Mesothelial cell of epicardium (in vitro differentiated cells): ENCODE measurements around the gene SCN4A. TPM values are rescaled to one million over a fixed set of nuclear protein-coding genes. Genes with fewer than 3 reads are reported as not detected.
"Not testable (repeated sequence)": the region's sequence is repeated elsewhere in the genome, so short reads cannot be mapped to it uniquely, and the experiment has no call there.

Experiments
- DNase-seq, 2 experiments: peaks; one replicate each; pipeline ENCODE4 v3.0.0; 2021; ENCODE audit warnings: low spot score in 2 of 2; ENCODE audit not compliant: unreplicated experiment in 2 of 2
- H3K27ac Mint-ChIP-seq: 2 replicates; pipeline ENCODE4 v1.8.0; 2021; ENCODE audit warnings: mixed read lengths
- H3K27me3 Mint-ChIP-seq: 2 replicates; pipeline ENCODE4 v1.8.0; 2021; ENCODE audit warnings: low read depth, mixed read lengths
- H3K36me3 Mint-ChIP-seq: 2 replicates; pipeline ENCODE4 v1.8.0; 2021; ENCODE audit warnings: mixed read lengths
- H3K4me1 Mint-ChIP-seq: 2 replicates; pipeline ENCODE4 v1.8.0; 2021; ENCODE audit warnings: mixed read lengths
- H3K4me3 Mint-ChIP-seq: 2 replicates; pipeline ENCODE4 v1.8.0; 2021; ENCODE audit warnings: mild to moderate bottlenecking, moderate library complexity, mixed read lengths
- H3K9me3 Mint-ChIP-seq: 2 replicates; pipeline ENCODE4 v1.8.0; 2021; ENCODE audit warnings: mixed read lengths
- CTCF ChIP-seq: fragments of 200-600 bp; sonication (generic); IDR thresholded peaks from one replicate; pipeline ENCODE4 v1.5.0; 2021; ENCODE audit warnings: antibody characterized with exemption; ENCODE audit not compliant: unreplicated experiment
- total RNA-seq: library from RNA; stranded (reverse); gene quantifications from 3 replicates; pipeline ENCODE4 v1.2.1, GENCODE V29; 2021

The SCN4A gene
- total RNA-seq, 1 donor from 2014 or later: 0.51 TPM

DNA sequence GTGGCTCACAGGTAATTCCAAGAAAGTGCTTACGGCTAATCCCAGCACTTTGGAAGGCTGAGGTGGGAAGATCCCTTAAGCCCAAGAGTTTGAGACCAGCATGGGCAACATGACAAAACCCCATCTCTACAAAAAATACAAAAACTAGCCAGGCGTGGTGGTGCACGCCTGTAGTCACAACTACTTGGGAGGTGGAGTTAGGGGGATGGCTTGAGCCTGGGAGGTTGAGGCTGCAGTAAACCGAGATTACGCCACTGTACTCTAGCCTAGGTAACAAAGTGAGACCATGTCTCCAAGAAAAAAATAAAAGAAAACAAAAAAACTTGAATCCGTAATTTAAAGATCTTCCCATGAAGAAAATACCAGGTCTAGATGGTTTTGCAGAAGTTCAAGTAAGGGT is 42.7 kb upstream of the SCN4A start:
- DNase-seq: no peak
- Mint-ChIP-seq H3K4me1 (no peaks in the 10 kb centered on the region), H3K9me3 (peaks cover 5% of the 10 kb centered on the region), H3K27ac (no peak overlapping the region), H3K36me3 (no peaks in the 10 kb centered on the region), H3K27me3 (peaks cover 14% of the 10 kb centered on the region), H3K4me3 (no peak overlapping the region)
- no peak for TF ChIP-seq CTCF

GRCh38 chr17:64009571-64010402 is 37.1 kb upstream of the SCN4A start:
- H3K4me3 Mint-ChIP-seq: no peak overlapping the region
- TF ChIP-seq CTCF: no peak
- no peaks in the 10 kb centered on the region for H3K36me3 Mint-ChIP-seq
- no peak overlapping the region for H3K27ac Mint-ChIP-seq
- DNase-seq: no peak
- peaks cover 9% of the 10 kb centered on the region for H3K4me1 Mint-ChIP-seq
- peaks cover 9% of the 10 kb centered on the region for H3K27me3 Mint-ChIP-seq
- H3K9me3 Mint-ChIP-seq: peaks cover 5% of the 10 kb centered on the region

DNA sequence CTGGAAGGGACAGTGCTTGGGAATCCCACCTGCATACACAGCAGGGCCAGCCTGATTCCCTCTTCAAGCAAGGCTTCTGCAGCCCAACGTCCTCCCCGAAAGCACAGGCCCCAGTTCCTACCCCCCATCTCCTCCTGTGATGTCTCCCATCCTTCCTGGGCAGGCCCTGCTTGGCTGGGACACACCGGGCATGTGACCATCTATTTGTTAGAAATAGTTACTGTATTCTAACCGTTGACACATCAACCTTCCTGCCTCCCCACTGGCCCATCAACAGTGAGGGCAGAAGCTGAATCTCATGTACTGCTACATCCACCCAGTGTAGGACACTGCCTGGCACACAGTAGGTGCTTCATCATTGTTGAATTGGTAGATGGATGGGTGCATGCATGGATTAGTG is 36.1 kb upstream of the SCN4A start:
- Mint-ChIP-seq H3K4me3 (no peak overlapping the region), H3K36me3 (no peaks in the 10 kb centered on the region), H3K9me3 (peaks cover 5% of the 10 kb centered on the region), H3K27me3 (peaks cover 7% of the 10 kb centered on the region), H3K4me1 (peaks cover 9% of the 10 kb centered on the region), H3K27ac (no peak overlapping the region)
- no peak for TF ChIP-seq CTCF
- DNase-seq: no peak

DNA sequence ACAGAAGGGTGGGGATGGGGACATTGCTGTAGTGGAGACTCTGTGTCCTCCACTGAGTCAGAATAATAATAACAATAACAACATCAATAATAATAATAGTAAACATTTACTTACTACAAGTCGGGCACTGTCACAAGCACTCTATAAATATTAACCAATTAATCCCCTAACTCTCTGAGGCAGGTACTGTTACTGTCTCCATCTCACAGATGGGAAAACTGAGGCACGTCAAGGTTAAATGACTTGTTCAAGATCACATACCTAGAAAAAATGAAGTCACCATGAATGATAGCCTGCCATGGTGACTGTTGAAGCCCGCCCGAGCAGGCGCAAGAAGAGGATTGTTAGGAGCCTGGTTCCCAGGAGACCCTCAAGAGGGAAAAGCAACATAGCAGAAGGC is 35.6 kb upstream of the SCN4A start:
- Mint-ChIP-seq H3K9me3 (peaks cover 5% of the 10 kb centered on the region), H3K27me3 (peaks cover 6% of the 10 kb centered on the region), H3K36me3 (no peaks in the 10 kb centered on the region), H3K4me1 (peaks cover 9% of the 10 kb centered on the region), H3K27ac (no peak overlapping the region), H3K4me3 (no peak overlapping the region)
- no peak for DNase-seq
- TF ChIP-seq CTCF: no peak

- Mint-ChIP-seq H3K27ac (no peak overlapping the region), H3K9me3 (peaks cover 5% of the 10 kb centered on the region), H3K4me1 (peaks cover 9% of the 10 kb centered on the region), H3K36me3 (no peaks in the 10 kb centered on the region), H3K4me3 (no peak overlapping the region), H3K27me3 (peaks cover 5% of the 10 kb centered on the region)
- no peak for TF ChIP-seq CTCF
- no peak for DNase-seq
Measured at GRCh38 chr17:64007838-64008282, 35.1 kb upstream of the SCN4A start.

DNA sequence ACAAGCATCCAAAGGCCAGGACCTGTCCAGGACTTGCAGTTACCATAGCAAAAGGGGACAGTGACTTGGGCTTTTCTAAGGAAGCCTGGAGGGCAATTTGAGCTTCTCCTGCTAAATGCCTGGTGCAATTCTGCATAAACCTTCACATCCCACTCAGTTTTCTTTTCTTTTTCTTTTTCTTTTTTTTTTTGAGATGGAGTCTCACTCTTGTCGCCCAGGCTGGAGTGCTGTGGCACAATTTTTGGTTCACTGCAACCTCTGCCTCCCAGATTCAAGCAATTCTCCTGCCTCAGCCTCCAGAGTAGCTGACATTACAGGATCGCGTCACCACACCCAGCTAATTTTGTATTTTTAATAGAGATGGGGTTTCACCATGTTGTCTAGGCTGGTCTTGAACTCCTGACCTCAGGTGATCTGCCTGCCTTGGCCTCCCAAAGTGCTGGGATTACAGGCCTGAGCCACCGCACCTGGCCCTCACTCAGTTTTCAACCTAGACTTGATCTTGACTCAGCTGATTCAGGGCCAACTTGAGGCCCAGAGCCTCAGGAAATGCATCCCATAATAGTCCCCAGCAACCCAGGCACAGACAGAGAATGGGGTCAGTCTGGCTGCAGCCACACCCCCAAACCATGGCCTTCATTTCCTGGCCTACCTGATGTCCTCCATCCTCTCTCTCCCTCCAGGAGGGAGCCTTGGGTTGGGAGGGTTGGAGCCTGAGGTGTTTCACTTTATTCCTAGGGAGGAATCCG is 34.5 kb upstream of the SCN4A start:
- H3K9me3 Mint-ChIP-seq, DNase-seq, H3K4me1 Mint-ChIP-seq, H3K36me3 Mint-ChIP-seq, H3K4me3 Mint-ChIP-seq, H3K27me3 Mint-ChIP-seq, H3K27ac Mint-ChIP-seq: not testable (repeated sequence)
